SK-N-SH (cell line): ENCODE data around the gene SDS. TPM values are rescaled to one million over a fixed set of nuclear protein-coding genes. Genes with fewer than 3 reads are reported as not detected.

Experiments used
- CTCF ChIA-PET: fragments of 300-600, 350-600 bp; formaldehyde crosslinking; extraction: SDS; loops from one replicate; lab custom pipeline; 2021; lab: Yijun Ruan, JAX
- POLR2A ChIA-PET: fragments of 350-600 bp; sonication (Branson Sonifier 250); formaldehyde crosslinking; extraction: SDS; loops from one replicate; lab custom pipeline; 2020; ENCODE audit warnings: antibody characterized with exemption, inconsistent platforms; lab: Yijun Ruan, JAX
- DNase-seq: peaks from one replicate; pipeline ENCODE4 v3.0.0; 2012
- H2AFZ ChIP-seq: fragments of 200-600 bp; sonication (generic); 2 replicates; pipeline ENCODE4 v1.8.1; 2016; ENCODE audit warnings: antibody characterized with exemption, mild to moderate bottlenecking, low read depth
- H3F3A ChIP-seq: fragments of 200-600 bp; sonication (generic); replicated peaks from 2 replicates; pipeline ENCODE3; 2016; ENCODE audit warnings: antibody characterized with exemption, mild to moderate bottlenecking; ENCODE audit not compliant: insufficient read depth
- H3K27ac ChIP-seq, 2 experiments: fragments of 200-500 bp in 1 of 2; fragments of 200-600 bp in 1 of 2; sonication (Bioruptor generic) in 1 of 2; sonication (generic), shearing (Covaris generic) in 1 of 2; 2 replicates each; pipeline versions ENCODE4 v1.5.1 to v1.6.1; 2014 to 2016; ENCODE audit warnings: low read depth in 2 of 2, inconsistent platforms in 1 of 2, low read length in 1 of 2, mild to moderate bottlenecking in 1 of 2, mixed read lengths in 1 of 2
- H3K27me3 ChIP-seq: fragments of 200-600 bp; sonication (generic), shearing (Covaris generic); 2 replicates; pipeline ENCODE4 v1.6.1; 2016; ENCODE audit warnings: mixed run types; ENCODE audit not compliant: insufficient read depth
- H3K36me3 ChIP-seq, 2 experiments: fragments of 200-500 bp in 1 of 2; fragments of 200-600 bp in 1 of 2; sonication (Bioruptor generic) in 1 of 2; sonication (generic) in 1 of 2; replicated peaks in 1 of 2; 2 replicates each; pipeline versions ENCODE3 to v1.5.1; 2014 to 2016; ENCODE audit warnings: low read length in 1 of 2, mild to moderate bottlenecking in 1 of 2; ENCODE audit not compliant: insufficient read depth in 2 of 2, control insufficient read depth in 1 of 2
- H3K4me1 ChIP-seq, 2 experiments: fragments of 200-500 bp in 1 of 2; fragments of 200-600 bp in 1 of 2; sonication (Bioruptor generic) in 1 of 2; sonication (generic), shearing (Covaris generic) in 1 of 2; 2 replicates each; pipeline versions ENCODE4 v1.5.1 to v1.6.1; 2014 to 2016; ENCODE audit warnings: low read depth in 1 of 2, low read length in 1 of 2, mixed run types in 1 of 2; ENCODE audit not compliant: insufficient read depth in 2 of 2, control insufficient read depth in 1 of 2
- H3K4me2 ChIP-seq: fragments of 200-600 bp; sonication (generic), shearing (Covaris generic); 2 replicates; pipeline ENCODE4 v1.6.1; 2017; ENCODE audit warnings: mixed run types
- H3K4me3 ChIP-seq, 2 experiments: fragments of 200-500 bp in 1 of 2; fragments of 200-600 bp in 1 of 2; sonication (Bioruptor generic) in 1 of 2; sonication (generic), shearing (Covaris generic) in 1 of 2; 2 replicates each; pipeline versions ENCODE4 v1.5.1 to v1.8.1; 2014 to 2016; ENCODE audit warnings: low read depth in 2 of 2, inconsistent platforms in 1 of 2, low read length in 1 of 2, mild to moderate bottlenecking in 1 of 2, mixed read lengths in 1 of 2, moderate library complexity in 1 of 2
- H3K79me2 ChIP-seq: fragments of 200-600 bp; sonication (generic); 2 replicates; pipeline ENCODE4 v1.8.1; 2017; ENCODE audit warnings: mild to moderate bottlenecking; ENCODE audit not compliant: insufficient read depth
- H3K9ac ChIP-seq: fragments of 200-600 bp; sonication (generic); 2 replicates; pipeline ENCODE4 v1.6.1; 2017; ENCODE audit warnings: mixed run types
- H3K9me2 ChIP-seq: fragments of 200-600 bp; sonication (generic); 2 replicates; pipeline ENCODE4 v1.6.1; 2017; ENCODE audit warnings: mixed run types
- H3K9me3 ChIP-seq: fragments of 200-600 bp; sonication (generic); 2 replicates; pipeline ENCODE4 v1.6.1; 2017; ENCODE audit warnings: mixed run types, mild to moderate bottlenecking, moderate library complexity
- H4K20me1 ChIP-seq: fragments of 200-600 bp; sonication (generic); 2 replicates; pipeline ENCODE4 v1.6.1; 2017; ENCODE audit warnings: mild to moderate bottlenecking, mixed run types; ENCODE audit not compliant: insufficient read depth
- ELF1 ChIP-seq: IDR thresholded peaks from 2 replicates; pipeline ENCODE4 v1.4.0; 2012
- EZH2phosphoT487 ChIP-seq: fragments of 200-600 bp; sonication (generic); IDR thresholded peaks from 2 replicates; pipeline ENCODE4 v1.6.1; 2017; ENCODE audit warnings: low read depth, mixed run types, mild to moderate bottlenecking, antibody characterized with exemption, moderate library complexity, borderline replicate concordance
- FOSL2 ChIP-seq: IDR thresholded peaks from 2 replicates; pipeline ENCODE4 v1.4.0; 2012; ENCODE audit warnings: low read depth, mild to moderate bottlenecking, moderate library complexity, borderline replicate concordance
- GABPA ChIP-seq: IDR thresholded peaks from 2 replicates; pipeline ENCODE4 v1.4.0; 2012; ENCODE audit warnings: low read depth, mild to moderate bottlenecking
- MXI1 ChIP-seq: IDR thresholded peaks from 2 replicates; pipeline ENCODE4 v1.6.1; 2012; ENCODE audit warnings: mild to moderate bottlenecking, low read depth, low read length, improper control_type of control experiment
- NRF1 ChIP-seq: IDR thresholded peaks from 2 replicates; pipeline ENCODE4 v1.6.1; 2012; ENCODE audit warnings: low read depth, mild to moderate bottlenecking, low read length
- POLR2AphosphoS5 ChIP-seq: IDR thresholded peaks from 2 replicates; pipeline ENCODE4 v1.6.1; 2012; ENCODE audit warnings: low read depth, low read length
- RFX5 ChIP-seq: IDR thresholded peaks from 2 replicates; pipeline ENCODE4 v1.6.1; 2012; ENCODE audit warnings: mild to moderate bottlenecking, improper control_type of control experiment, low read length
- SMC3 ChIP-seq: IDR thresholded peaks from 2 replicates; pipeline ENCODE4 v1.6.1; 2012; ENCODE audit warnings: low read depth, low read length, improper control_type of control experiment
- TAF1 ChIP-seq: IDR thresholded peaks from 2 replicates; pipeline ENCODE4 v1.6.1; 2012; ENCODE audit warnings: low read depth, mild to moderate bottlenecking, low read length, moderate library complexity, borderline replicate concordance
- WGBS: methylation state at CpG from one replicate; pipeline ENCODE4 v1.1.6; 2017; ENCODE audit warnings: low lambda C conversion rate; 5-methylcytosine and 5-hydroxymethylcytosine counted together
- polyA plus RNA-seq, 3 experiments: library from polyadenylated mRNA; depleted of rRNA; stranded (reverse); fragments of >200 nt; gene quantifications; 2 replicates each; pipeline ENCODE4 v1.2.3, GENCODE V29; 2012
- TF ChIP-seq, protein P1 (sequence below): IDR thresholded peaks from 2 replicates; pipeline ENCODE4 v1.6.1; 2012; ENCODE audit warnings: mild to moderate bottlenecking, low read depth, low read length, moderate library complexity
- TF ChIP-seq, protein P2 (sequence below): IDR thresholded peaks from 2 replicates; pipeline ENCODE4 v1.4.0; 2012; ENCODE audit warnings: low read depth, borderline replicate concordance
- TF ChIP-seq, protein P3 (sequence below): fragments of 150-350 bp; IDR thresholded peaks from 2 replicates; pipeline ENCODE4 v1.6.1; 2016; ENCODE audit warnings: mild to moderate bottlenecking, low read depth, low read length
- TF ChIP-seq, protein P4 (sequence below): IDR thresholded peaks from 2 replicates; pipeline ENCODE4; 2012
- TF ChIP-seq, protein P5 (sequence below): fragments of 200-600 bp; sonication (generic); IDR thresholded peaks from 2 replicates; pipeline ENCODE4 v1.6.1; 2017; ENCODE audit warnings: antibody characterized with exemption, mild to moderate bottlenecking, moderate library complexity

The SDS gene
- polyA plus RNA-seq, 1 of the 3 experiments (the other 2 are of a cell fraction), result 0.08 TPM

DNA sequence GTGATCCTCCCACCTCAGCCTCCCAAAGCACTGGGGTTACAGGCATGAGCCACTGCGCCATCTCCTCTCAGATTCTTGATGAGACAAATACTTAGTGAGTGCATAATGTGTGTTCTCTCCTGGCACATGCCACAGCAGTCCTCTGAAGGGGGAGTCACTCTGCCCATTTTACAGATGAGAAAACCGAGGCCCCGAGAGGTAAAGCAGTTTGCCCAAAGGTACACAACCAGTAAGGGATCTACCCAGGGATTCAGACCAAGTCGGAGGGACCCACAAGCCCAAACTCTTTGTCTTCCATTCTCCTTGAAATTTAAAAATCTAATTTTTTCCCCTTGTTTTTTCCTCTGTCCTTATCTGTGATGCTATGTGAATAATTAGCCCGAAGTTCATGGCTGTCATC, 39.0 kb downstream of the SDS start:
- H3K27me3 ChIP-seq, result no peaks in the 10 kb centered on the region
- H3K4me1 ChIP-seq, result peaks cover 0 to 4% of the 10 kb centered on the region in 2 experiments; a peak in 1 of 4 replicates
- H3K36me3 ChIP-seq, result peaks cover 0 to 5% of the 10 kb centered on the region in 2 experiments
- no peak overlapping the region for H3K27ac ChIP-seq
- no peak for TF ChIP-seq RFX5
- TF ChIP-seq, protein P1, sequence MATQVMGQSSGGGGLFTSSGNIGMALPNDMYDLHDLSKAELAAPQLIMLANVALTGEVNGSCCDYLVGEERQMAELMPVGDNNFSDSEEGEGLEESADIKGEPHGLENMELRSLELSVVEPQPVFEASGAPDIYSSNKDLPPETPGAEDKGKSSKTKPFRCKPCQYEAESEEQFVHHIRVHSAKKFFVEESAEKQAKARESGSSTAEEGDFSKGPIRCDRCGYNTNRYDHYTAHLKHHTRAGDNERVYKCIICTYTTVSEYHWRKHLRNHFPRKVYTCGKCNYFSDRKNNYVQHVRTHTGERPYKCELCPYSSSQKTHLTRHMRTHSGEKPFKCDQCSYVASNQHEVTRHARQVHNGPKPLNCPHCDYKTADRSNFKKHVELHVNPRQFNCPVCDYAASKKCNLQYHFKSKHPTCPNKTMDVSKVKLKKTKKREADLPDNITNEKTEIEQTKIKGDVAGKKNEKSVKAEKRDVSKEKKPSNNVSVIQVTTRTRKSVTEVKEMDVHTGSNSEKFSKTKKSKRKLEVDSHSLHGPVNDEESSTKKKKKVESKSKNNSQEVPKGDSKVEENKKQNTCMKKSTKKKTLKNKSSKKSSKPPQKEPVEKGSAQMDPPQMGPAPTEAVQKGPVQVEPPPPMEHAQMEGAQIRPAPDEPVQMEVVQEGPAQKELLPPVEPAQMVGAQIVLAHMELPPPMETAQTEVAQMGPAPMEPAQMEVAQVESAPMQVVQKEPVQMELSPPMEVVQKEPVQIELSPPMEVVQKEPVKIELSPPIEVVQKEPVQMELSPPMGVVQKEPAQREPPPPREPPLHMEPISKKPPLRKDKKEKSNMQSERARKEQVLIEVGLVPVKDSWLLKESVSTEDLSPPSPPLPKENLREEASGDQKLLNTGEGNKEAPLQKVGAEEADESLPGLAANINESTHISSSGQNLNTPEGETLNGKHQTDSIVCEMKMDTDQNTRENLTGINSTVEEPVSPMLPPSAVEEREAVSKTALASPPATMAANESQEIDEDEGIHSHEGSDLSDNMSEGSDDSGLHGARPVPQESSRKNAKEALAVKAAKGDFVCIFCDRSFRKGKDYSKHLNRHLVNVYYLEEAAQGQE, result no peak
- TF ChIP-seq, protein P2, sequence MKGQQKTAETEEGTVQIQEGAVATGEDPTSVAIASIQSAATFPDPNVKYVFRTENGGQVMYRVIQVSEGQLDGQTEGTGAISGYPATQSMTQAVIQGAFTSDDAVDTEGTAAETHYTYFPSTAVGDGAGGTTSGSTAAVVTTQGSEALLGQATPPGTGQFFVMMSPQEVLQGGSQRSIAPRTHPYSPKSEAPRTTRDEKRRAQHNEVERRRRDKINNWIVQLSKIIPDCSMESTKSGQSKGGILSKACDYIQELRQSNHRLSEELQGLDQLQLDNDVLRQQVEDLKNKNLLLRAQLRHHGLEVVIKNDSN, result no peak
- no peak for TF ChIP-seq EZH2phosphoT487
- TF ChIP-seq, protein P3, sequence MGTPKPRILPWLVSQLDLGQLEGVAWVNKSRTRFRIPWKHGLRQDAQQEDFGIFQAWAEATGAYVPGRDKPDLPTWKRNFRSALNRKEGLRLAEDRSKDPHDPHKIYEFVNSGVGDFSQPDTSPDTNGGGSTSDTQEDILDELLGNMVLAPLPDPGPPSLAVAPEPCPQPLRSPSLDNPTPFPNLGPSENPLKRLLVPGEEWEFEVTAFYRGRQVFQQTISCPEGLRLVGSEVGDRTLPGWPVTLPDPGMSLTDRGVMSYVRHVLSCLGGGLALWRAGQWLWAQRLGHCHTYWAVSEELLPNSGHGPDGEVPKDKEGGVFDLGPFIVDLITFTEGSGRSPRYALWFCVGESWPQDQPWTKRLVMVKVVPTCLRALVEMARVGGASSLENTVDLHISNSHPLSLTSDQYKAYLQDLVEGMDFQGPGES, result no peak
- no peak for TF ChIP-seq TAF1
- TF ChIP-seq ELF1, result no peak
- no peak for TF ChIP-seq MXI1
- TF ChIP-seq, protein P4, sequence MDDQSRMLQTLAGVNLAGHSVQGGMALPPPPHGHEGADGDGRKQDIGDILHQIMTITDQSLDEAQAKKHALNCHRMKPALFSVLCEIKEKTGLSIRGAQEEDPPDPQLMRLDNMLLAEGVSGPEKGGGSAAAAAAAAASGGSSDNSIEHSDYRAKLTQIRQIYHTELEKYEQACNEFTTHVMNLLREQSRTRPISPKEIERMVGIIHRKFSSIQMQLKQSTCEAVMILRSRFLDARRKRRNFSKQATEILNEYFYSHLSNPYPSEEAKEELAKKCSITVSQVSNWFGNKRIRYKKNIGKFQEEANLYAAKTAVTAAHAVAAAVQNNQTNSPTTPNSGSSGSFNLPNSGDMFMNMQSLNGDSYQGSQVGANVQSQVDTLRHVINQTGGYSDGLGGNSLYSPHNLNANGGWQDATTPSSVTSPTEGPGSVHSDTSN, result no peak
- TF ChIP-seq, protein P5, sequence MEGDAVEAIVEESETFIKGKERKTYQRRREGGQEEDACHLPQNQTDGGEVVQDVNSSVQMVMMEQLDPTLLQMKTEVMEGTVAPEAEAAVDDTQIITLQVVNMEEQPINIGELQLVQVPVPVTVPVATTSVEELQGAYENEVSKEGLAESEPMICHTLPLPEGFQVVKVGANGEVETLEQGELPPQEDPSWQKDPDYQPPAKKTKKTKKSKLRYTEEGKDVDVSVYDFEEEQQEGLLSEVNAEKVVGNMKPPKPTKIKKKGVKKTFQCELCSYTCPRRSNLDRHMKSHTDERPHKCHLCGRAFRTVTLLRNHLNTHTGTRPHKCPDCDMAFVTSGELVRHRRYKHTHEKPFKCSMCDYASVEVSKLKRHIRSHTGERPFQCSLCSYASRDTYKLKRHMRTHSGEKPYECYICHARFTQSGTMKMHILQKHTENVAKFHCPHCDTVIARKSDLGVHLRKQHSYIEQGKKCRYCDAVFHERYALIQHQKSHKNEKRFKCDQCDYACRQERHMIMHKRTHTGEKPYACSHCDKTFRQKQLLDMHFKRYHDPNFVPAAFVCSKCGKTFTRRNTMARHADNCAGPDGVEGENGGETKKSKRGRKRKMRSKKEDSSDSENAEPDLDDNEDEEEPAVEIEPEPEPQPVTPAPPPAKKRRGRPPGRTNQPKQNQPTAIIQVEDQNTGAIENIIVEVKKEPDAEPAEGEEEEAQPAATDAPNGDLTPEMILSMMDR, result no peak
- no peak for TF ChIP-seq NRF1
- TF ChIP-seq POLR2AphosphoS5, result no peak
- TF ChIP-seq SMC3, result no peak
- no peak for TF ChIP-seq FOSL2
- TF ChIP-seq GABPA, result no peak
- TF ChIP-seq, all 33 proteins: peak for 0
- Histone ChIP-seq H3F3A (no peaks in the 10 kb centered on the region), H3K79me2 (peaks cover 8% of the 10 kb centered on the region; the same call in 1 of the 2 replicates), H3K4me2 (no peak overlapping the region), H3K4me3 (no peak overlapping the region), H3K9ac (no peak overlapping the region), H3K9me3 (no peaks in the 10 kb centered on the region), H4K20me1 (peaks cover 3% of the 10 kb centered on the region; the same call in 1 of the 2 replicates), H3K9me2 (no peaks in the 10 kb centered on the region), H2AFZ (no peak overlapping the region)
- no peak for DNase-seq
- POLR2A ChIA-PET, result interaction anchor here (0.6 kb wide), 1 partner anchor 1363 kb away, joined by 3 read pairs; no protein-coding TSS in a partner anchor
- CTCF ChIA-PET, result no interaction called here
- 80% methylated on average over 5 of the region's 5 CpGs for WGBS
